GM12878 (cell line): Measurements from ENCODE around the gene ZNF502. TPM values are rescaled to one million over a fixed set of nuclear protein-coding genes. Genes with fewer than 3 reads are reported as not detected.

Source experiments
- ATAC-seq: fragments of 200-7000 bp; cut with Tn5 transposase; 3 replicates; pipeline ENCODE4 v1.9.1; 2020; ENCODE audit warnings: mild to moderate bottlenecking, moderate library complexity
- BruUV-seq: library from RNA; stranded (reverse); fragments of 400-500 nt; replicated peaks from 2 replicates; lab custom pipeline; 2021; lab: Mats Ljungman, UMichigan
- CTCF ChIA-PET: fragments of 300-600 bp; sonication (Branson Sonifier 250); formaldehyde crosslinking; extraction: SDS; loops from one replicate; lab custom pipeline; 2021; ENCODE audit warnings: inconsistent platforms; lab: Yijun Ruan, JAX
- POLR2A ChIA-PET: fragments of 350-600 bp; formaldehyde crosslinking; extraction: SDS; loops from one replicate; lab custom pipeline; 2021; ENCODE audit warnings: inconsistent platforms; lab: Charles Lee
- RAD21 ChIA-PET: fragments of 300-600 bp; sonication (Branson Sonifier 250); formaldehyde crosslinking; loops from one replicate; lab custom pipeline; 2023; ENCODE audit warnings: antibody characterized with exemption; ENCODE audit not compliant: unreplicated experiment; lab: Charles Lee
- SMC1A ChIA-PET: fragments of 300-600 bp; sonication (Branson Sonifier 250); formaldehyde crosslinking; loops from one replicate; lab custom pipeline; 2023; ENCODE audit not compliant: unreplicated experiment, uncharacterized antibody; lab: Charles Lee
- DNase-seq: peaks from one replicate; pipeline ENCODE4 v3.0.0-alpha.2; 2011; ENCODE audit warnings: low read depth, low spot score
- FAIRE-seq: peaks from 3 replicates; lab custom pipeline; 2011; peaks lifted over from hg19 to GRCh38; lab: Jason Lieb, UNC
- H2AFZ ChIP-seq: 2 replicates; pipeline ENCODE4 v1.6.0; 2011; ENCODE audit warnings: low read depth, low read length, control low read depth; ENCODE audit not compliant: control insufficient read depth
- H3K27ac ChIP-seq: 2 replicates; pipeline ENCODE4 v1.5.1; 2011; ENCODE audit warnings: control low read depth; ENCODE audit not compliant: control insufficient read depth, insufficient read depth
- H3K27me3 ChIP-seq, 2 experiments: replicated peaks in 1 of 2; 2 replicates each; pipeline versions ENCODE4 v1.6.0 to v1.6.1; 2011; ENCODE audit warnings: low read length in 1 of 2; ENCODE audit not compliant: control insufficient read depth in 2 of 2, insufficient read depth in 2 of 2
- H3K36me3 ChIP-seq, 2 experiments: 2 replicates each; pipeline ENCODE4 v1.5.1; 2011; ENCODE audit warnings: low read length in 1 of 2; ENCODE audit not compliant: control insufficient read depth in 2 of 2, insufficient read depth in 2 of 2
- H3K4me1 ChIP-seq: 2 replicates; pipeline ENCODE4 v1.6.1; 2011; ENCODE audit warnings: mild to moderate bottlenecking, low read length, moderate library complexity, mixed read lengths; ENCODE audit not compliant: control insufficient read depth, insufficient read depth
- H3K4me2 ChIP-seq: 2 replicates; pipeline ENCODE4 v1.6.0; 2011; ENCODE audit warnings: control low read depth; ENCODE audit not compliant: control insufficient read depth, insufficient read depth
- H3K4me3 ChIP-seq: fragments of 200-600 bp; sonication (generic); 2 replicates; pipeline ENCODE4 v1.5.1; 2016
- H3K79me2 ChIP-seq: 2 replicates; pipeline ENCODE4 v1.6.0; 2011; ENCODE audit warnings: low read length; ENCODE audit not compliant: control insufficient read depth, insufficient read depth
- H3K9ac ChIP-seq: 2 replicates; pipeline ENCODE4 v1.8.0; 2011; ENCODE audit warnings: low read length, control low read depth, mixed read lengths; ENCODE audit not compliant: control insufficient read depth, insufficient read depth
- H3K9me3 ChIP-seq: replicated peaks from 3 replicates; pipeline ENCODE4 v1.5.1; 2011; ENCODE audit warnings: mild to moderate bottlenecking, low read length; ENCODE audit not compliant: control insufficient read depth, insufficient read depth
- H4K20me1 ChIP-seq: 2 replicates; pipeline ENCODE4 v1.6.0; 2011; ENCODE audit not compliant: control insufficient read depth, insufficient read depth
- ATF3 ChIP-seq: IDR thresholded peaks from 2 replicates; pipeline ENCODE4 v1.6.1; 2011; ENCODE audit warnings: low read depth, mild to moderate bottlenecking, low read length, moderate library complexity, borderline replicate concordance; ENCODE audit errors: extremely low read depth
- BMI1 ChIP-seq: fragments of 450-650 bp; IDR thresholded peaks from 2 replicates; pipeline ENCODE4 v1.6.1; 2016; ENCODE audit warnings: mild to moderate bottlenecking, moderate library complexity, borderline replicate concordance
- ESRRA ChIP-seq: IDR thresholded peaks from 2 replicates; pipeline ENCODE4 v1.6.1; 2012; ENCODE audit warnings: mild to moderate bottlenecking, low read length, improper control_type of control experiment
- HCFC1 ChIP-seq: fragments of 150-350 bp; IDR thresholded peaks from 2 replicates; pipeline ENCODE4 v1.6.1; 2014; ENCODE audit warnings: low read length
- MTA2 ChIP-seq: fragments of 450-650 bp; IDR thresholded peaks from 2 replicates; pipeline ENCODE4 v1.6.1; 2016; ENCODE audit warnings: low read depth, mild to moderate bottlenecking, moderate library complexity
- SIX5 ChIP-seq: IDR thresholded peaks from 2 replicates; pipeline ENCODE4 v1.6.1; 2011; ENCODE audit warnings: mild to moderate bottlenecking, low read depth, low read length, moderate library complexity; ENCODE audit not compliant: severe bottlenecking
- SRF ChIP-seq, 2 experiments: IDR thresholded peaks; 2 replicates each; pipeline ENCODE4 v1.6.1; 2011; ENCODE audit warnings: low read depth in 2 of 2, low read length in 2 of 2, mild to moderate bottlenecking in 1 of 2, moderate library complexity in 1 of 2
- TCF3 ChIP-seq: IDR thresholded peaks from 2 replicates; pipeline ENCODE4 v1.6.1; 2012; ENCODE audit warnings: low read depth, mild to moderate bottlenecking, low read length, borderline replicate concordance; ENCODE audit not compliant: insufficient read depth
- WGBS: methylation state at CpG from one replicate; pipeline ENCODE4 v1.1.6; 2016; ENCODE audit warnings: low lambda C conversion rate; ENCODE audit not compliant: insufficient replicate concordance, insufficient coverage; ENCODE audit errors: missing lambda C conversion rate; 5-methylcytosine and 5-hydroxymethylcytosine counted together
- in situ Hi-C: fragments of 300-500 bp; cut with MboI; formaldehyde crosslinking; loops from 9 replicates; pipeline ENCODE4 v1.14.3; 2018; ENCODE audit warnings: mixed read lengths
- intact Hi-C: fragments of 100-400 bp; cut with micrococcal nuclease; formaldehyde crosslinking; loops from one replicate; pipeline ENCODE4 v1.14.2; 2022; ENCODE audit not compliant: unreplicated experiment
- polyA plus RNA-seq, 11 experiments: library from polyadenylated mRNA; depleted of rRNA in 4 of 11; unstranded in 6 of 11; stranded (reverse) in 5 of 11; fragments of >200 nt; fragmentation: Nextera tagmentation in 4 of 11; fragmentation: Illumina TruSeq in 1 of 11; extraction: Ambion mirVana in 4 of 11; extraction: Trizol in 1 of 11; gene quantifications; 1 replicate in 1 of 11; 2 replicates in 10 of 11; pipeline versions ENCODE4 v1.2.1 to v1.2.3, GENCODE V29; 2011 to 2016; ENCODE audit warnings: inconsistent platforms in 2 of 11, missing spikeins in 2 of 11, low read depth in 1 of 11
- total RNA-seq, 4 experiments: library from RNA; depleted of rRNA in 3 of 4; stranded (reverse); fragments of >200 nt in 3 of 4; fragmentation: Illumina TruSeq in 1 of 4; extraction: Trizol in 1 of 4; gene quantifications; 2 replicates each; pipeline versions ENCODE4 v1.2.1 to v1.2.3, GENCODE V29; 2013 to 2021

Gene ZNF502
- total and polyA plus RNA-seq, 10 of the 15 experiments (the other 5 are each of a cell fraction or from before 2014, with no cell fraction given) = 0.39 to 1.7 (median 1.1) TPM

DNA sequence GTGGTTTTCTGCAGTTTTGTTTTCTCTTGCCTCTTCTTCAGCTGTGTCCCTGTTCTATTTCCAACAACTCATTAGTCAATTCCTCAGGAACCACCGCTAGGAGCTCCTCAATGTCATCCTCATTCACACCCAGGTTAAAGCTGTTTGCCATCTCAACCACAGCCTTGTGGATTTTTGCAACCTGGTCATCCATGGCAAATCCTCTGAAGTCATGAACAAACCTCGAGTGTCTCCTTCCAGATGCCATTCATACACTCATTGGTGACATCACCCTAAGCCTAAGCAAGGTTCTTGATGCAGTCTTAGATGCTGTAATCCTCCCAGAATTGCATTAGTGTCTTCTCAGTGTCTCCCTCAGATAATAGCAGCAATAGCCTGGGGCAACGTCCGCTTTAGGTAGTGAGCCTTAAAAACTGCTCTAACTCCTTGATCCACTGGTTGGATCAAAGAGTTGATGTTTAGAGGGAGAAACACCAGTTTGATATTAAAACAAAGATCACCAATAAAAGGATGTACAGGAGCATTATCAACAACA lies 31.5 kb upstream of the ZNF502 start:
- Histone ChIP-seq H3K4me1 (no peaks in the 10 kb centered on the region), H2AFZ (no peak overlapping the region), H3K9me3 (peaks cover 11% of the 10 kb centered on the region; the same call in 2 of the 3 replicates), H4K20me1 (no peaks in the 10 kb centered on the region), H3K4me2 (no peak overlapping the region), H3K36me3 (no peaks in the 10 kb centered on the region), H3K79me2 (no peaks in the 10 kb centered on the region), H3K9ac (no peak overlapping the region), H3K27ac (no peak overlapping the region), H3K27me3 (no peaks in the 10 kb centered on the region), H3K4me3 (no peak overlapping the region)
- ChIA-PET POLR2A (interaction anchor here (0.7 kb wide), 1 partner anchor 21 kb away, joined by 7 read pairs; no protein-coding TSS in a partner anchor), CTCF (no interaction called here), RAD21 (no interaction called here), SMC1A (no interaction called here)
- no TSS peak for BruUV-seq
- no peak for TF ChIP-seq ATF3
- no peak for TF ChIP-seq SIX5
- no peak for TF ChIP-seq SRF (IDR thresholded peaks at IDR 0.05; ENCODE audit: low read depth in 2 of 2, low read length in 2 of 2)
- TF ChIP-seq TCF3 = no peak
- WGBS = 85% methylated on average over 4 of the region's 4 CpGs
- intact Hi-C loops = no loop called here
- in situ Hi-C loops = no loop called here
- no peak for FAIRE-seq
- DNase-seq = no peak
- ATAC-seq = no peak

- Histone ChIP-seq H3K4me2 (no peak overlapping the region), H3K79me2 (no peaks in the 10 kb centered on the region), H3K36me3 (no peaks in the 10 kb centered on the region), H2AFZ (no peak overlapping the region), H3K9me3 (peaks cover 14% of the 10 kb centered on the region; the same call in 2 of the 3 replicates), H3K4me1 (no peaks in the 10 kb centered on the region), H4K20me1 (no peaks in the 10 kb centered on the region), H3K9ac (no peak overlapping the region), H3K27ac (no peak overlapping the region), H3K27me3 (no peaks in the 10 kb centered on the region), H3K4me3 (no peak overlapping the region)
- TF ChIP-seq MTA2 (no peak), ESRRA (no peak), HCFC1 (no peak), BMI1 (no peak)
- CTCF ChIA-PET = interaction anchor here (1.1 kb wide), 1 partner anchor 232 kb away, joined by 3 read pairs; no protein-coding TSS in a partner anchor
- in situ Hi-C loops (no loop called here), intact Hi-C loops (no loop called here)
- RAD21 ChIA-PET = no interaction called here
- POLR2A ChIA-PET = interaction anchor here (0.5 to 1.3 kb wide), 2 partner anchors 56 to 147 kb away, joined by 3 read pairs; no protein-coding TSS in a partner anchor
- no peak for DNase-seq
- no TSS peak for BruUV-seq
- ATAC-seq = no peak
- SMC1A ChIA-PET = interaction anchor here (1.5 to 2.1 kb wide), 2 partner anchors 8 to 57 kb away, joined by 5 to 7 read pairs; partner anchors contain the start of gene ZNF197
- FAIRE-seq = no peak
- 92% methylated on average over 2 of the region's 2 CpGs for WGBS
Observed at GRCh38 chr3:44682182-44682896, 30.1 kb upstream of the ZNF502 start.
